Mesenchymal stem cell (in vitro differentiated cells and primary cell): ENCODE data around the gene ANO10.
"Not testable (repeated sequence)": the region's sequence is repeated elsewhere in the genome, so short reads cannot be mapped to it uniquely, and the experiment has no call there.

ENCODE experiments used
- DNase-seq: peaks from one replicate; pipeline ENCODE4 v3.0.0-alpha.2; 2013
- H2AFZ ChIP-seq: one replicate; pipeline ENCODE4 v1.6.1; 2013; ENCODE audit warnings: low read depth, mild to moderate bottlenecking, control low read depth, inconsistent platforms, low read length, moderate library complexity
- H2AK5ac ChIP-seq: 2 replicates; pipeline ENCODE4 v1.6.1; 2013; ENCODE audit warnings: low read length, moderate library complexity, mild to moderate bottlenecking, inconsistent platforms; ENCODE audit not compliant: severe bottlenecking
- H2BK120ac ChIP-seq: one replicate; pipeline ENCODE4 v1.6.1; 2013; ENCODE audit warnings: low read depth, mild to moderate bottlenecking, inconsistent platforms, low read length, moderate library complexity
- H2BK12ac ChIP-seq, 2 experiments: one replicate each; pipeline ENCODE4 v1.6.1; 2013; ENCODE audit warnings: inconsistent platforms in 2 of 2, low read length in 2 of 2, mild to moderate bottlenecking in 2 of 2, moderate library complexity in 2 of 2, control low read depth in 1 of 2
- H2BK15ac ChIP-seq: one replicate; pipeline ENCODE4 v1.6.1; 2013; ENCODE audit warnings: mild to moderate bottlenecking, low read depth, inconsistent platforms; ENCODE audit not compliant: poor library complexity, severe bottlenecking
- H2BK5ac ChIP-seq: 2 replicates; pipeline ENCODE4 v1.6.1; 2013; ENCODE audit warnings: low read depth, mild to moderate bottlenecking, low read length, control low read depth, inconsistent platforms; ENCODE audit not compliant: poor library complexity, severe bottlenecking
- H3K14ac ChIP-seq, 2 experiments: one replicate each; pipeline ENCODE4 v1.6.1; 2013; ENCODE audit warnings: inconsistent platforms in 2 of 2, low read length in 2 of 2, control low read depth in 1 of 2, mild to moderate bottlenecking in 1 of 2, moderate library complexity in 1 of 2
- H3K18ac ChIP-seq, 2 experiments: one replicate each; pipeline ENCODE4 v1.6.1; 2013; ENCODE audit warnings: inconsistent platforms in 2 of 2, low read length in 2 of 2, control low read depth in 1 of 2, low read depth in 1 of 2, mild to moderate bottlenecking in 1 of 2
- H3K23ac ChIP-seq, 2 experiments: one replicate each; pipeline ENCODE4 v1.6.1; 2013; ENCODE audit warnings: inconsistent platforms in 2 of 2, low read length in 2 of 2, mild to moderate bottlenecking in 2 of 2, moderate library complexity in 2 of 2, control low read depth in 1 of 2
- H3K27ac ChIP-seq: 2 replicates; pipeline ENCODE4 v1.5.1; 2013; ENCODE audit warnings: mild to moderate bottlenecking, moderate library complexity, low read length, control low read depth, inconsistent platforms; ENCODE audit not compliant: poor library complexity, severe bottlenecking
- H3K27me3 ChIP-seq, 2 experiments: 2 replicates each; pipeline versions ENCODE4 v1.6.1 to v1.7.0; 2013; ENCODE audit warnings: low read length in 2 of 2, mild to moderate bottlenecking in 2 of 2, moderate library complexity in 2 of 2, control low read depth in 1 of 2, inconsistent platforms in 1 of 2; ENCODE audit not compliant: control insufficient read depth in 1 of 2, insufficient read depth in 1 of 2
- H3K36me3 ChIP-seq, 2 experiments: 2 replicates each; pipeline versions ENCODE4 v1.6.1 to v1.7.0; 2013; ENCODE audit warnings: low read length in 2 of 2, control low read depth in 1 of 2, inconsistent platforms in 1 of 2, low read depth in 1 of 2, mild to moderate bottlenecking in 1 of 2; ENCODE audit not compliant: insufficient read depth in 2 of 2, control insufficient read depth in 1 of 2
- H3K4ac ChIP-seq, 2 experiments: one replicate each; pipeline ENCODE4 v1.6.1; 2013; ENCODE audit warnings: inconsistent platforms in 2 of 2, low read length in 2 of 2, mild to moderate bottlenecking in 2 of 2, moderate library complexity in 2 of 2, control low read depth in 1 of 2, low read depth in 1 of 2
- H3K4me1 ChIP-seq: 2 replicates; pipeline ENCODE4 v1.6.1; 2013; ENCODE audit warnings: low read depth, low read length, control low read depth; ENCODE audit not compliant: control insufficient read depth, insufficient read depth
- H3K4me2 ChIP-seq: 2 replicates; pipeline ENCODE4 v1.6.1; 2013; ENCODE audit warnings: low read length, mild to moderate bottlenecking, inconsistent platforms; ENCODE audit not compliant: poor library complexity, severe bottlenecking
- H3K4me3 ChIP-seq, 2 experiments: 2 replicates each; pipeline versions ENCODE4 v1.5.1 to v1.7.0; 2013; ENCODE audit warnings: low read length in 2 of 2, mild to moderate bottlenecking in 2 of 2, control low read depth in 1 of 2, low read depth in 1 of 2; ENCODE audit not compliant: insufficient read depth in 1 of 2
- H3K79me1 ChIP-seq: replicated peaks from 2 replicates; pipeline ENCODE4 v1.6.1; 2013; ENCODE audit warnings: mild to moderate bottlenecking, control low read depth, low read length, inconsistent platforms; ENCODE audit not compliant: poor library complexity, severe bottlenecking
- H3K9ac ChIP-seq: 2 replicates; pipeline ENCODE4 v1.7.0; 2013; ENCODE audit warnings: mild to moderate bottlenecking, low read length, moderate library complexity
- H3K9me3 ChIP-seq: 2 replicates; pipeline ENCODE4 v1.7.0; 2013; ENCODE audit warnings: mild to moderate bottlenecking, low read length; ENCODE audit not compliant: control insufficient read depth
- H4K8ac ChIP-seq: one replicate; pipeline ENCODE4 v1.6.1; 2013; ENCODE audit warnings: inconsistent platforms, mild to moderate bottlenecking, low read length, moderate library complexity
- H4K91ac ChIP-seq: one replicate; pipeline ENCODE4 v1.6.1; 2013; ENCODE audit warnings: mild to moderate bottlenecking, low read length, inconsistent platforms
- WGBS: methylation state at CpG from one replicate; pipeline ENCODE4 v1.1.7; 2013; ENCODE audit warnings: mixed read lengths; 5-methylcytosine and 5-hydroxymethylcytosine counted together

ANO10 gene

GRCh38 chr3:43609406-43609805 lies 12.4 kb downstream of the ANO10 start:
- peaks cover 4 to 6% of the 10 kb centered on the region in 2 experiments for H3K36me3 ChIP-seq
- H3K27ac ChIP-seq: no peak overlapping the region
- H2BK120ac ChIP-seq: no peak overlapping the region
- H3K4me1 ChIP-seq: no peaks in the 10 kb centered on the region
- H3K4me3 ChIP-seq: no peak overlapping the region
- no peak overlapping the region for H3K4ac ChIP-seq
- H3K4me2 ChIP-seq: no peak overlapping the region
- H4K8ac ChIP-seq: no peak overlapping the region
- no peak overlapping the region for H2BK15ac ChIP-seq
- no peak for DNase-seq
- no peak overlapping the region for H3K23ac ChIP-seq
- WGBS: no CpG with 5 or more reads among the region's 1 CpG
- H3K9me3 ChIP-seq: no peaks in the 10 kb centered on the region
- peaks cover 17% of the 10 kb centered on the region for H3K79me1 ChIP-seq
- no peak overlapping the region for H2BK12ac ChIP-seq
- no peaks in the 10 kb centered on the region for H3K27me3 ChIP-seq
- no peak overlapping the region for H3K9ac ChIP-seq
- no peak overlapping the region for H2AFZ ChIP-seq
- H4K91ac ChIP-seq: no peak overlapping the region
- no peak overlapping the region for H3K18ac ChIP-seq
- no peak overlapping the region for H3K14ac ChIP-seq
- no peak overlapping the region for H2AK5ac ChIP-seq
- H2BK5ac ChIP-seq: no peak overlapping the region

GRCh38 chr3:43608751-43609150 lies 13.1 kb downstream of the ANO10 start:
- H2BK5ac ChIP-seq: no peak overlapping the region
- H2AFZ ChIP-seq: no peak overlapping the region
- no peak overlapping the region for H2BK12ac ChIP-seq
- no peaks in the 10 kb centered on the region for H3K27me3 ChIP-seq
- H2BK120ac ChIP-seq: no peak overlapping the region
- H3K18ac ChIP-seq: no peak overlapping the region
- no peaks in the 10 kb centered on the region for H3K4me1 ChIP-seq
- H3K79me1 ChIP-seq: peaks cover 15% of the 10 kb centered on the region
- H4K91ac ChIP-seq: no peak overlapping the region
- no peak for DNase-seq
- no peak overlapping the region for H3K4me3 ChIP-seq
- H3K23ac ChIP-seq: no peak overlapping the region
- H3K9me3 ChIP-seq: no peaks in the 10 kb centered on the region
- H3K4ac ChIP-seq: no peak overlapping the region
- H3K4me2 ChIP-seq: no peak overlapping the region
- WGBS: no CpG with 5 or more reads among the region's 1 CpG
- no peak overlapping the region for H3K27ac ChIP-seq
- no peak overlapping the region for H2BK15ac ChIP-seq
- H3K9ac ChIP-seq: no peak overlapping the region
- peaks cover 4 to 7% of the 10 kb centered on the region in 2 experiments for H3K36me3 ChIP-seq
- no peak overlapping the region for H3K14ac ChIP-seq
- no peak overlapping the region for H4K8ac ChIP-seq
- H2AK5ac ChIP-seq: no peak overlapping the region

- H3K23ac ChIP-seq: no peak overlapping the region
- peaks cover 13% of the 10 kb centered on the region for H3K79me1 ChIP-seq
- no peak overlapping the region for H3K27ac ChIP-seq
- no peak overlapping the region for H3K4me2 ChIP-seq
- no peaks in the 10 kb centered on the region for H3K4me1 ChIP-seq
- no peak overlapping the region for H3K9ac ChIP-seq
- H3K4ac ChIP-seq: no peak overlapping the region
- no peak overlapping the region for H2BK5ac ChIP-seq
- H2AK5ac ChIP-seq: no peak overlapping the region
- no peak overlapping the region for H2BK15ac ChIP-seq
- H3K9me3 ChIP-seq: no peaks in the 10 kb centered on the region
- no peak overlapping the region for H2BK120ac ChIP-seq
- 65% methylated on average over 1 of the region's 2 CpGs for WGBS
- H4K8ac ChIP-seq: no peak overlapping the region
- H2AFZ ChIP-seq: no peak overlapping the region
- H2BK12ac ChIP-seq: no peak overlapping the region
- DNase-seq: no peak
- peaks cover 6 to 21% of the 10 kb centered on the region in 2 experiments for H3K36me3 ChIP-seq
- no peaks in the 10 kb centered on the region for H3K27me3 ChIP-seq
- H3K4me3 ChIP-seq: no peak overlapping the region
- H3K18ac ChIP-seq: no peak overlapping the region
- no peak overlapping the region for H4K91ac ChIP-seq
- no peak overlapping the region for H3K14ac ChIP-seq
These were observed 15.5 kb downstream of the ANO10 start for GRCh38 chr3:43606284-43606683.

GRCh38 chr3:43599959-43600358 lies 21.9 kb downstream of the ANO10 start:
- H4K8ac ChIP-seq, H3K79me1 ChIP-seq, H3K4me3 ChIP-seq, H3K27me3 ChIP-seq, H3K9me3 ChIP-seq, H3K4me2 ChIP-seq, H2AK5ac ChIP-seq, DNase-seq, H2BK15ac ChIP-seq, H2BK5ac ChIP-seq, H2BK120ac ChIP-seq, H3K4me1 ChIP-seq, H3K23ac ChIP-seq, H3K4ac ChIP-seq, H3K27ac ChIP-seq, H4K91ac ChIP-seq, H2AFZ ChIP-seq, H3K18ac ChIP-seq, H3K9ac ChIP-seq, H2BK12ac ChIP-seq, H3K14ac ChIP-seq: not testable (repeated sequence)
- H3K36me3 ChIP-seq: peaks cover 3 to 25% of the 10 kb centered on the region in 2 experiments
- WGBS: 100% methylated on average over 2 of the region's 2 CpGs
